HUDEP-2 (cell line): ENCODE data around the gene DONSON.
"Not testable (repeated sequence)": the region's sequence is repeated elsewhere in the genome, so short reads cannot be mapped to it uniquely, and the experiment has no call there.

Experiments
- DNase-seq, 76 experiments: peaks; one replicate each; lab custom pipeline; 2025; ENCODE audit not compliant: unreplicated experiment in 76 of 76; lab: John Stamatoyannopoulos, UW

The DONSON gene, protein sequence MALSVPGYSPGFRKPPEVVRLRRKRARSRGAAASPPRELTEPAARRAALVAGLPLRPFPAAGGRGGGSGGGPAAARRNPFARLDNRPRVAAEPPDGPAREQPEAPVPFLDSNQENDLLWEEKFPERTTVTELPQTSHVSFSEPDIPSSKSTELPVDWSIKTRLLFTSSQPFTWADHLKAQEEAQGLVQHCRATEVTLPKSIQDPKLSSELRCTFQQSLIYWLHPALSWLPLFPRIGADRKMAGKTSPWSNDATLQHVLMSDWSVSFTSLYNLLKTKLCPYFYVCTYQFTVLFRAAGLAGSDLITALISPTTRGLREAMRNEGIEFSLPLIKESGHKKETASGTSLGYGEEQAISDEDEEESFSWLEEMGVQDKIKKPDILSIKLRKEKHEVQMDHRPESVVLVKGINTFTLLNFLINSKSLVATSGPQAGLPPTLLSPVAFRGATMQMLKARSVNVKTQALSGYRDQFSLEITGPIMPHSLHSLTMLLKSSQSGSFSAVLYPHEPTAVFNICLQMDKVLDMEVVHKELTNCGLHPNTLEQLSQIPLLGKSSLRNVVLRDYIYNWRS

DNA sequence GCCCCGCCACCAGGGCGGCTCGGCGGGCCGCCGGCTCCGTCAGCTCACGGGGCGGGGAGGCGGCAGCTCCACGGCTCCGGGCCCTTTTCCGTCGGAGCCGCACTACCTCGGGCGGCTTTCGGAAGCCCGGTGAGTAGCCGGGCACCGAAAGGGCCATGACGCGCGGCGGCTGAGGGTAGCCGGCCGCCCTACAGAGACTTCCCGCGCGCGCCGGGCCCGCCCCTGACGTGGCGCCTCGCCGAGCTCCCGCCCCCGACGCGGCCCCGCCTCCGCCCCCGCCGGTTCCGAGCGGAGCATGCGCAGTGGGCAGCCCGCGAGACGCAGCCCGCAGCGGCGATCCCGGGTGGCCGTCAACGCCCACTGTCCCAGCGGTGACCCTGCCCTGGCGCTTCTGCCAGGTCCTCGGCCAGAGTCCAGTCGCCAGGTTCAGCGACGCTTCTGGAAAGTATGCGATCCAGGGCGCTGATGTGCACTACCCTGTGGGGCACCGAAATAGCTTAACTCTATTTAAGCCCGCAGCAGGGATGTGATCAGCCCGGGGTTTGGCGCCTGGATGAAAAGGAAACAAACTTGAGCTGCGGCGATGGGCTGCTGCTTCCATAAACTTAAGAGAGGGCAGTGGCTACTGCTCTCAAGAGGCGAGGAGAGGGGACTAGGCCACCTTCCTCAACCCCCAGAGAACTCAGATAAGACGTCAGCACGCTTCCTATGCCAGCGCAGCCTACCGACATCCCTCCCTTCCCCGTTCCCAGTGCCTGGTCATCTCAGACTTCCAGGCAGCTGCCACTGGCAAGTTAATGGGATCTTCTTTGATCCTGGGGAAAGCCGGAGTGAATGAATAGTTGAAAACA, at the start of gene DONSON:
TSS of gene DONSON (minus strand) at position 200 of the 851 bp plus-strand sequence. CDS start at position 157, 43 bp downstream.
- DNase-seq: peak in 72 of 76 experiments; percentile 21 to 98 (median 85)

DNA sequence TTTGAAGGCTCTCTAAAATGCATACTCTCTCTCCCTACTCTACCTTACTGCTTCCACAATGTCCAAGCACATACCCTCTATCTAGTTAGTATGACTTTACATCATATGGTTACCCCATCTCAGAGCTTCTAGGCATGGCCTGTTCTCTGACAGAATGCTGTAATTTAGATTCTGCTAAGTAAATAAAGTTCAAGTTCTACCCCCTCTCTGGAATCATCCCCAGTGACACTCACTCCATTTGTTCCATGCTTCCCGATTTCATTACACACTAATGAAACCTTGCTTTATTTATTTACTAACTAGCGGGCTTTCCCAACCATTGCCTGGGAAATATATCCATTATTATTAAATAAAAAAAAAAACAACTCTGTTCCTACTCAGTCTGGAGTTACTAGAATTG, 45.8 kb upstream of the DONSON start:
- no peak for DNase-seq

DNA sequence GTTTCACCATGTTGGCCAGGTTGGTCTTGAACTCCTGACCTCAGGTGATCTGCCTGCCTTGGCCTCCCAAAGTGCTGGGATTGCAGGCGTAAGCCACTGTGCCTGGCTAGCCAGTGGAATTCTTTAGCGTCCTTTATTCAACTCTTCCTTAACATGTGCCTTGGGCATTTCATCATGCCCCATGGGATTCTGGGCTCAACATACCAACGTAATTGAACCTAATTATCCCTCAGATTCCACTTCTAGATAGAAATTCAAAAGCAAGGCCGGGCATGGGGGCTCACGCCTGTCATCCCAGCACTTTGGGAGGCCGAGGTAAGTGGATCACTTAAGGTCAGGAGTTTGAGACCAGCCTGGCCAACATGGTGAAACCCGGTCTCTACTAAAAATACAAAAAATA, 37.7 kb upstream of the DONSON start:
- DNase-seq: not testable (repeated sequence)

DNA sequence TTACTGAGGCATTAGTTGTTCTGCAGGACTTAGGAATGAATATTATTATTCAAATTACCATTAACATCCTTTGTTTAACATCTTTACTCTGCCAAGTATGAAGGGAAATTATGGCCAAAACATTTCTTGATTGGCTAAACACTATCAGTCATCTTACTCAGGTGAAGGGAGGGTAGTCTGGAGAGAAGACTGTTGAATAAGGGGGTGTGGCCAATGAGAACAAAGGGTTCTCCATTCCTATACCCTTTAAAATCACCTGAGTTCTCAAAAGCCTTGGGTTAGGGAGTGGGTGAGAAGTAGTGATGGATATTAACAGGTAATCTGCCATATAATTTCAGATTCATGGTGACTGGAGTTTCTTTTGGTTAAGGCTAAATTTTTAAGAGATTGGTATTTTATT, 33.8 kb upstream of the DONSON start:
- no peak for DNase-seq

DNA sequence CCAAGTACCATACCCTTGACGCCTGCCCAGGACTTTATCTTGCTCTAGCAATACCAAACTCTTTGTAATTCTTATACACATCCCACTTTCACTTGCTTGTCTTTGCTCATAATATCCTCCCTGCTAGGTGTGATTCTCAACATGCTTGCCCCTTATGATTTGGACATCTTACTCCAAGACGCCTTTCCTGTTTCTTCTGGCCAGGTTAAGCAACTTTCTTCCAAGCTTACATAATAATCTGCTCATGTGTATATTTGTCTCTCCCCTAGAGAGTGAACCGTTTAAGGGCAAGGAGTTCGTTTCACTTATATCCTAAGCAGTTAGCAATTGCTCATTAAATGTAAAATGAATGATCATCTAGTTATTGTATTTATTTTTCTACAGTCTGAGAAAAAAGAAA, 31.2 kb upstream of the DONSON start:
- no peak for DNase-seq

DNA sequence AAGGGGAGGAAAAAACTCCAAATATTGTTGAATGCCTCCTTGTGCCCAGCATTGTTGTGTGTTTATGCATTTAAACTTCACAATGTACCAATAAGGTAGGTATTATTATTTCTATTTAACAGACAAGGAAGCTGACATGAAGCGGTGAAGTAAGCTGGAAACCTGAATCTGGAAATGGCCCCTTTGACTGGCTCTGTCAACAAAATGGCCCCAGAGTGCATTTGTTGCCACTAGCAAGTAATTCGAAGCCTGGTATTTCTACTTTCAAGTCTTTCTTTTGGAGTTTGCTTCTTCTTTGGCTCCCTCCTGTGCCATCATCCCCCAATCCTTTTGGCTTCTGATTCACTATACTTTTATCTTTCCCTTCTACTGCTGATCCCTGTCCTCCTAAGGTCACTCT, 29.9 kb upstream of the DONSON start:
- DNase-seq: no peak

DNA sequence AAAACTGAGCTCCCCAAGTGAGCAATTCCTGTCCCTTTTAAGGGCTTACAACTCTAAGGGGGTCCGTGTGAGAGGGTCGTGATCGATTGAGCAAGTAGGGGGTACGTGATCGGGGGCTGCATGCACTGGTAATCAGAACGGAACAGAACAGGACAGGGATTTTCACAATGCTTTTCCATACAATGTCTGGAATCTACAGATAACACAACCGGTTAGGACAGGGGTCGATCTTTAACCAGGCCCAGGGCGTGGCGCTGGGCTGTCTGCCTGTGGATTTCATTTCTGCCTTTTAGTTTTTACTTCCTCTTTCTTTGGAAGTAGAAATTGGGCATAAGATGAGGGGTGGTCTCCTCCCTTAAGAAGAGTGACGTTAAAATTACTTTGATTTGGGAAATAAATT, 29.1 kb upstream of the DONSON start:
- DNase-seq: peak in 4 of 76 experiments; percentile 2 to 19 (median 14)

DNA sequence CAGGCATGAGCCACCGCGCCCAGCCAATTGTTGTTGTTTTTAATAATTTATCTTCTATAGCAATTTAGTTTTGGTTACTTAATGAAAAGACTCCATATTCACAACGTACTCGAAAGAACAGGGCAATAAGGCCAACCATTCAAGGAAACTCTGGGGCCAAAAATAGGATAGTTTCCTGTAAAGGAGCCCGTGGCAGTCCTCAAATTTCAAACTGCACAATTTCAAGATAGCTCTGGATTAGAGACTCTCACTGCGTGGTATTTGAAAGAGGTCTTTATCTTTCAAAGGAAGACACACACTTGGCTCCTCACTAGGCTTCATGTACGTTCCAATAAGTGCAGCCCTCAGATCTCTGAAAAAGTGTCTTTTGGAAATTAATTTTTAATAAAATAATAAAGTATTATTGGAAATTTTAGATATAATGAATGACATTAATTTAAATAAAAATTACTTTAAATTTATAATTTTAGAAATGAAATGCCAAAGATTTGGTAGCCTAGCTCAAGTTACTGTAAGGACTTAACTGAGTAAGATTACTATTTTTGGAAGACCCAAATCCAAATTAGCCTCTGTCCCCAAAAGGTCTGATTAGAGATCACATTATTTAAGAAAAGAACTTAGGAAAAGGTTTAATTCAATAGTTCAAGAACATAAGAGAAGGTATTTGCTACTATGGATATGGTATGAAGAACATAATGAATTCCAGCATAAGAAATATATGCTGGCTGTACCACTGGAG, 22.7 kb upstream of the DONSON start:
- no peak for DNase-seq

DNA sequence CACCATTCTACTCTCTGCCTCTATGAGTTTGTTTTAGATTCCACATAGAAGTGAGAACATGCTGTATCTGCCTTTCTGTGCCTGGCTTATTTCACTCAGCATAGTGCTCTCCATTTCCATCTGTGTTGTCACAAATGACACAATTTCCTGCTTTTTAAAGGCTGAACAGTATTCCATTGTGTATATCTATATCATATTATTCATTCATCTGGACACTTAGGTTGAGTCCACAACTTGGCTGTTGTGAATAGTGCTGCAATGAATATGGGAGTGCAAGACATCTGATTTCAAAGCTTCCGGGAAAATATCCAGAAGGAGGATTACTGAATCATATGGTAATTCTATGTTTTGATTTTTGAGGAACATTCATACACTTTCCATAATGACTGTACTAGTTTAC, 20.1 kb upstream of the DONSON start:
- DNase-seq: no peak

DNA sequence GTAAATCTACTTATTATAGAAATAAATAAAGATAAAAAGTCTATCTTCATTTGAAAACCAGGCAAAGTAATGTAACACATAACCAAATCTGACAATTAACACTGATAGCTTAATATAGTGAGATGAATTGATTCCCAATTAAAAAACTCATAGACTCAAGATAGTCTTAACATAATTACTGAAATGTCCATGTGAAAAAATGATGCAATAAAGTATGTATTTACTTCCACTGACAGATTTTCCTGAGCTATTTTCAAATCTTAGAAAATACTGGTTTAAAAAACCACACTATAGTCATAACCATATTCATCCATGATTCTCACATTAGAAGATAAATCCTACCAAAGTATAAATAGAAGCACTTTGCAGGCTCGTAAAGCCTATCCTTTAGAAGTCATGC, 9.6 kb upstream of the DONSON start:
- no peak for DNase-seq

DNA sequence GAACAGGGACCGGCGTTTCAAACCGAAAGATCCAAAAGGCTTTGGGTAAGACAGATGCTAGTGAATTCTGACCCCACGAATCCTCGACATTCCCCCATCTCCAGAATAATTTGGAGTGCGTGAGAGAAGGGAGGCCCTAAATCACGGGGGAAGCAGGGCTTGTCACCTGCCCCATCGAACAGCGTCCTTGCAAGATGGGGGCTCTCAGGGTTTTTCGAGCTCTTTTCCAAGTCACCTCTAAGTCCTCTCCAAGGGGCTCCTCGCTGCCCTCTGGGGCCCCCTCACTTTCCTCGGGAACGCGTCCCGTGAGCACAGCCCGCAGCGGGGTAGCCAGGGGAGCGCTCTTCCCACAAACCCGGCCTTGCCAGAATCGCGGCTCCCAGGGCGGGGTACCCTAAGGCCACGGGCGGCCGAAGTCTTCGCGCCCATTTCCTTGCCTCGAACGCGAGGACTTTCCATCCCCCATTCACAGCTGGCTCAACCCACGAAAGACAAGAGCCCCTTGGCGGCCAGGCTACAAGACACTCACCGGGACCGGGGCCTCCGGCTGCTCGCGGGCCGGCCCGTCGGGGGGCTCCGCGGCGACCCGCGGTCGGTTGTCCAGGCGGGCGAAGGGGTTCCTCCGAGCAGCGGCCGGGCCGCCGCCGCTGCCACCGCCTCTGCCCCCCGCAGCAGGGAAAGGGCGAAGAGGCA, 546 bp downstream of the DONSON start:
- DNase-seq: peak in 42 of 76 experiments; percentile 18 to 81 (median 44)

DNA sequence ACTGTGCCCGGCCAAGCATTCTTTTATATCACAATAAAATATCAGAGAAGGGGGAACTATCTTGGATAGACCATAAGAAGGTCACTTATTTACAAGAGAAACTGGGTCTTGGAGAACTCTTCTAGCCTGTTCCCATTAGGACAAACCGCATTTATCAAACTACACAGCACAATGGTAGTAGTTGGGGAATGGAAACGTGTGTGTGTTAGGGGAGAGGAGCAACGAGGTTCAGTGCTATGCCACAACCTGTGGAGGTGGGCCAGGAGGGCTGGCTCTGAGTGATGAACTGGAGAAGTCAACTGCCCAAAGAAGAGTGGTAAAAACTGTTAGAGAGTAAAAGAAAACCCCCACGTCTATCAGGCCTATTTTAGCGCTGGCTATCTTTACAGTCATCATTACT, 1.6 kb downstream of the DONSON start:
- no peak for DNase-seq

DNA sequence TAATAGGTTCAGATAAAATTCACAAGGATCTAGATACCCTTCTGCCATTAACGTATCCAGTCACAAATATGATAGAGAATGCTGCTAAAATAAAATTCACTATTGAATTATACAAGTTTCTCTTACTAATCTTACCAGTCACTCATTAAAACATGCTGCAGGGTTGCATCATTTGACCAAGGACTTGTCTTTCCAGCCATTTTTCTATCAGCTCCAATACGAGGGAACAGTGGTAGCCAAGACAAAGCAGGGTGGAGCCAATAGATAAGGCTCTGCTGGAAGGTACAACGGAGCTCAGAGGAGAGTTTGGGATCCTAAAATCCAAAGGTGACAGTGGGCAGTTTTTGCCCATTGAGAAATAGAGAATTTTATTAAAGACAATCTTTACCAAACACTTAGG, 4.0 kb downstream of the DONSON start:
- peak in 11 of 76 experiments; percentile 3 to 55 (median 18) for DNase-seq

DNA sequence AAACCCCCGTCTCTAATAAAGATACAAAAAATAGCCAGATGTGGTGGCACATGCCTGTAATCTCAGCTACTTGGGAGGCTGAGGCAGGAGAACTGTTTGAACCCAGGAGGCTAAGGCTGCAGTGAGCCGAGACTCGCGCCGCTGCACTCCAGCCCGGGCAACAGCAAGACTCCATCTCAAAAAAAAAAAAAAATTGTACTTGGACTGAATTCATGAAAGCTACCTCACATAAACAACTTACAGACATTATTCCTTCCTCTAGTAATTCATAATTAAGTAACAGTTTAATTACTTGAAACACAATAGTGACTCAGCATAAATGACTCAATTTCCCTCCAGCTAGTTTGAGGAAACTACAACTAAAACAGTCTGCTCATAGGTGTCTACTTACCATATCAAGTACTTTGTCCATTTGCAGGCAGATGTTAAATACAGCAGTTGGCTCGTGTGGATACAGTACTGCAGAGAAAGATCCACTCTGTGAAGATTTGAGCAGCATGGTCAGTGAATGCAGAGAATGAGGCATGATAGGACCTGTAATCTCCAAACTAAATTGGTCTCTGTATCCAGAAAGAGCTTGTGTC, 9.4 kb downstream of the DONSON start:
- DNase-seq: no peak

DNA sequence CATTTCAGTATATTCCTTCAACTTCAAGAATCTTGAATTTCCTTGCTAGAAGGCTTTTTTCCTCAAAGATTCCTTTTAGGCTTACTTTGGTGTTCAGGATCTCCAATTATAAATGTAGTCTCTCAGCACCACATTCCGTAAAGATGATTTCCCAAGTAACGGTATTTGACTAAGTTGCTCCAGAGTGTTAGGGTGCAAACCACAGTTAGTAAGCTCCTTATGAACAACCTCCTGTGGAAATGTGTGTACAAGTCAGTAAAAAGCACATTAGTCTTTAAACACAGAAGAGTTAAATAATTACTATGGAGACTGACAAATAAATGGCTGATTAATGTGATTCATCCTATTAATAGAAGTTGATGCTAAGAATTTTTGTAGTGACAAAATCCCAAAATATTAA, 10.3 kb downstream of the DONSON start:
- no peak for DNase-seq

DNA sequence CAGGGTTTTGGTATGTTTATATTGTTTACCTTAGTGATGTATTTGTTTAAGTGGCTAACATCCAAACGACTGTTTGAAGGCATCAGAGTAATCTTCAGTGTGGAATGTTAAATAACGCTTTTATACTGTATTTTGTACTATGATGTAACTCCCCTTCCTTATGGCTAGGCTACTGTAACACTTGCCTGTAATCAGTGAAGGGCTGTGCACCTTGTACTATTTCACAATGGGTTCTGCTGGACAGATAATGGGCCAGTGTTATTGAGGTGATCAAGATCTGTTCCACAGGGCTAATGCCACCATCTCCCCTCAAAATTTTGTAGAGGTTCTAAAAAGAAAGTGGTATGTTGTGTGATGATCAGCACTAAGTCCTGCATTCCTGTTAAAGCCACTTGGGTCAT, 11.7 kb downstream of the DONSON start:
- DNase-seq: not testable (repeated sequence)

DNA sequence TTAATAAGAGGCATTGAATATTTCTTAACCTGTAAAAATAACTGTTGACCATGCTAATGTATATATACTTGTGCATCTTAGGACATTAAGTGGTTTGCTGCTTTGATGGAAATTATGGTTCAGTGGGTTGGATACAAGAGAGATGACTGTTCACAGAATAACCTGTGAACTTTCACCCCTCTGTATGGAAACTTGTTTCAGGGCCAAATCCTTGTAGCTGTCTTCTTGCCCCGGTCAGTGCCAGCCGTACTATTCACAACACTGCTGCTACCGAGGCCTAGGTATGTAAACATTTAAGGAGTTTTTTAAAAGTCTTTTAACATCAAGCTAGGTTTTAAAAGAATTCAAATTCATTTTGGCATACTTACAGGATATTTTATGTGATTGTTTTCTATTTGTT, 16.1 kb downstream of the DONSON start:
- DNase-seq: peak in 2 of 76 experiments; percentile 19 to 24

DNA sequence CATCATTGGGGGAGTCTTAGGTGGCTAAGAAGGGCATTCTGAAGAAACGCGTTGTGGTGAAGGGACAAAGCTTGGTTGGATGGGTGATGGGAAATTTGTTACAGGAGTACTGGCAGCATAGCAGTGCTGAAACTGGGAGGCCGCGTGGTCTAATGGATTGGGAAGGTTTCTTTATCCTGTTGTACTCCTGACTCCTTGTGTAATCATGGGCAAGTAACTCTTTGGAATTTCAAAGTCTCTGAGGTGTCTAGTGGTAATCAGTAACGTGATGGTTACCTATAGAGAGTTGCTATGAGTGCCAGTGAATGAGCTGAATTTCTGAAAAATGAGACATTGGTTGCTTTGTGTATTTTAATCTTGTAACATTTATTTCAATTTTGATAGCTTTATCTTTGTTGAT, 18.5 kb downstream of the DONSON start:
- no peak for DNase-seq

DNA sequence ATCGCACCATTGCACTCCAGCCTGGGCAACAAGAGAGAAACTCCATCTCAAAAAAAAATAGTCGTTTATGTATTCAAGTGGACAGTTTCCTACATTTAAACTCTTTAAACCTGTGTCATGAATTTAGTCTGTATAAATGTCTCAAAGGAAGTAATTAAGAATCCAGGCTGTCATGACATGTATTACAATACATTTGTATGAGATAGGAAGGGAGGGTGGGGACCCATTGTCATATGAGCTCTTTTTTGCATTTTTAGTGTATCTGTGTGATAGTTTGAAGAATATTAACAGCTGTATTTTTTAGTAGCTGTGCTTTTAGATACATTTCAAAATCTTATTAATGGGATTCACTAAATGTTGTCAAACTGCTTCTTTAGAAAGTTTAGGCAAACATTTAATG, 20.0 kb downstream of the DONSON start:
- no peak for DNase-seq

DNA sequence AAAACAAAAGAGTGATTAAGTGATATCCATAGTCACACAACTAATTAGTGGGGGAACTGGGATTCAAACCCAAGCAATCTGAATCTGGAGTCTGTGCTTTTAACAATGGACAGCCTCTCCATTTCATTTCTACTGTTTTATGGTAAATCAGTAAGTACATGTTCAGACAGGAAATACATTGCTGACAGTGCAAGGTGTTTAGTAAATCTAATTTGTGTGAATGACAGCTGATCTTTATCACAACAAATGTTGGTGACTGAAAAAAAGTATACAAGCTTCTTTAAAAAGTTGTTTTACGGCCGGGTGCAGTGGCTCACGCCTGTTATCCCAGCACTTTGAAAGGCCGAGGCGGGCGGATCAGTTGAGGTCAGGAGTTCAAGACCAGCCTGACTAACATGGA, 20.6 kb downstream of the DONSON start:
- DNase-seq: no peak
